Right forelimb (tissue), 1 donor: ENCODE data around the gene GSG1L.
"Not testable (repeated sequence)": the region's sequence is repeated elsewhere in the genome, so short reads cannot be mapped to it uniquely, and the experiment has no call there.

Experiments used
- DNase-seq: peaks from one replicate; pipeline ENCODE4 v3.0.0-alpha.2; 2018

Gene GSG1L

GRCh38 chr16:27883576-27883975 lies 179.9 kb downstream of the GSG1L start:
- no peak for DNase-seq

GRCh38 chr16:27880287-27880686 lies 183.2 kb downstream of the GSG1L start:
- DNase-seq: no peak

GRCh38 chr16:27879601-27880247 lies 183.8 kb downstream of the GSG1L start:
- no peak for DNase-seq

GRCh38 chr16:27872627-27873026 lies 190.9 kb downstream of the GSG1L start:
- DNase-seq: not testable (repeated sequence)

GRCh38 chr16:27870116-27870798 lies 193.3 kb downstream of the GSG1L start:
- DNase-seq: no peak

- no peak for DNase-seq
Observed at GRCh38 chr16:27869411-27869810, 194.1 kb downstream of the GSG1L start.

GRCh38 chr16:27868180-27868579 lies 195.3 kb downstream of the GSG1L start:
- no peak for DNase-seq

GRCh38 chr16:27867122-27868110 lies 196.1 kb downstream of the GSG1L start:
- DNase-seq: no peak

- no peak for DNase-seq
Observed at GRCh38 chr16:27863377-27863776, 200.1 kb downstream of the GSG1L start.

GRCh38 chr16:27862953-27863352 lies 200.6 kb downstream of the GSG1L start:
- no peak for DNase-seq

- no peak for DNase-seq
Observed at GRCh38 chr16:27860091-27860490, 203.4 kb downstream of the GSG1L start.

GRCh38 chr16:27859020-27859419 lies 204.5 kb downstream of the GSG1L start:
- no peak for DNase-seq

- no peak for DNase-seq
Observed at GRCh38 chr16:27853651-27854050, 209.9 kb downstream of the GSG1L start.

GRCh38 chr16:27853101-27853500 lies 210.4 kb downstream of the GSG1L start:
- no peak for DNase-seq

- no peak for DNase-seq
Observed at GRCh38 chr16:27852681-27853080, 210.8 kb downstream of the GSG1L start.

- no peak for DNase-seq
Observed at GRCh38 chr16:27852116-27852515, 211.4 kb downstream of the GSG1L start.

GRCh38 chr16:27851586-27851985 lies 211.9 kb downstream of the GSG1L start:
- DNase-seq: no peak

- no peak for DNase-seq
Observed at GRCh38 chr16:27849621-27850020, 213.9 kb downstream of the GSG1L start.

- peak; percentile 20 for DNase-seq
Observed at GRCh38 chr16:27847030-27847550, 216.4 kb downstream of the GSG1L start.

GRCh38 chr16:27844826-27845225 lies 218.7 kb downstream of the GSG1L start:
- DNase-seq: peak; percentile 34

GRCh38 chr16:27843800-27844199 lies 219.7 kb downstream of the GSG1L start:
- DNase-seq: no peak

GRCh38 chr16:27841911-27842310 lies 221.6 kb downstream of the GSG1L start:
- DNase-seq: no peak
